SK-N-SH (cell line): Measurements from ENCODE around the gene SLC6A3. TPM values are rescaled to one million over a fixed set of nuclear protein-coding genes. Genes with fewer than 3 reads are reported as not detected.

Experiments
- CTCF ChIA-PET: fragments of 300-600, 350-600 bp; formaldehyde crosslinking; extraction: SDS; loops from one replicate; lab custom pipeline; 2021; lab: Yijun Ruan, JAX
- POLR2A ChIA-PET: fragments of 350-600 bp; sonication (Branson Sonifier 250); formaldehyde crosslinking; extraction: SDS; loops from one replicate; lab custom pipeline; 2020; ENCODE audit warnings: antibody characterized with exemption, inconsistent platforms; lab: Yijun Ruan, JAX
- DNase-seq: peaks from one replicate; pipeline ENCODE4 v3.0.0; 2012
- H2AFZ ChIP-seq: fragments of 200-600 bp; sonication (generic); 2 replicates; pipeline ENCODE4 v1.8.1; 2016; ENCODE audit warnings: antibody characterized with exemption, mild to moderate bottlenecking, low read depth
- H3F3A ChIP-seq: fragments of 200-600 bp; sonication (generic); replicated peaks from 2 replicates; pipeline ENCODE3; 2016; ENCODE audit warnings: antibody characterized with exemption, mild to moderate bottlenecking; ENCODE audit not compliant: insufficient read depth
- H3K27ac ChIP-seq, 2 experiments: fragments of 200-500 bp in 1 of 2; fragments of 200-600 bp in 1 of 2; sonication (Bioruptor generic) in 1 of 2; sonication (generic), shearing (Covaris generic) in 1 of 2; 2 replicates each; pipeline versions ENCODE4 v1.5.1 to v1.6.1; 2014 to 2016; ENCODE audit warnings: low read depth in 2 of 2, inconsistent platforms in 1 of 2, low read length in 1 of 2, mild to moderate bottlenecking in 1 of 2, mixed read lengths in 1 of 2
- H3K27me3 ChIP-seq: fragments of 200-600 bp; sonication (generic), shearing (Covaris generic); 2 replicates; pipeline ENCODE4 v1.6.1; 2016; ENCODE audit warnings: mixed run types; ENCODE audit not compliant: insufficient read depth
- H3K36me3 ChIP-seq, 2 experiments: fragments of 200-500 bp in 1 of 2; fragments of 200-600 bp in 1 of 2; sonication (Bioruptor generic) in 1 of 2; sonication (generic) in 1 of 2; replicated peaks in 1 of 2; 2 replicates each; pipeline versions ENCODE3 to v1.5.1; 2014 to 2016; ENCODE audit warnings: low read length in 1 of 2, mild to moderate bottlenecking in 1 of 2; ENCODE audit not compliant: insufficient read depth in 2 of 2, control insufficient read depth in 1 of 2
- H3K4me1 ChIP-seq, 2 experiments: fragments of 200-500 bp in 1 of 2; fragments of 200-600 bp in 1 of 2; sonication (Bioruptor generic) in 1 of 2; sonication (generic), shearing (Covaris generic) in 1 of 2; 2 replicates each; pipeline versions ENCODE4 v1.5.1 to v1.6.1; 2014 to 2016; ENCODE audit warnings: low read depth in 1 of 2, low read length in 1 of 2, mixed run types in 1 of 2; ENCODE audit not compliant: insufficient read depth in 2 of 2, control insufficient read depth in 1 of 2
- H3K4me2 ChIP-seq: fragments of 200-600 bp; sonication (generic), shearing (Covaris generic); 2 replicates; pipeline ENCODE4 v1.6.1; 2017; ENCODE audit warnings: mixed run types
- H3K4me3 ChIP-seq, 2 experiments: fragments of 200-500 bp in 1 of 2; fragments of 200-600 bp in 1 of 2; sonication (Bioruptor generic) in 1 of 2; sonication (generic), shearing (Covaris generic) in 1 of 2; 2 replicates each; pipeline versions ENCODE4 v1.5.1 to v1.8.1; 2014 to 2016; ENCODE audit warnings: low read depth in 2 of 2, inconsistent platforms in 1 of 2, low read length in 1 of 2, mild to moderate bottlenecking in 1 of 2, mixed read lengths in 1 of 2, moderate library complexity in 1 of 2
- H3K79me2 ChIP-seq: fragments of 200-600 bp; sonication (generic); 2 replicates; pipeline ENCODE4 v1.8.1; 2017; ENCODE audit warnings: mild to moderate bottlenecking; ENCODE audit not compliant: insufficient read depth
- H3K9ac ChIP-seq: fragments of 200-600 bp; sonication (generic); 2 replicates; pipeline ENCODE4 v1.6.1; 2017; ENCODE audit warnings: mixed run types
- H3K9me2 ChIP-seq: fragments of 200-600 bp; sonication (generic); 2 replicates; pipeline ENCODE4 v1.6.1; 2017; ENCODE audit warnings: mixed run types
- H3K9me3 ChIP-seq: fragments of 200-600 bp; sonication (generic); 2 replicates; pipeline ENCODE4 v1.6.1; 2017; ENCODE audit warnings: mixed run types, mild to moderate bottlenecking, moderate library complexity
- H4K20me1 ChIP-seq: fragments of 200-600 bp; sonication (generic); 2 replicates; pipeline ENCODE4 v1.6.1; 2017; ENCODE audit warnings: mild to moderate bottlenecking, mixed run types; ENCODE audit not compliant: insufficient read depth
- CHD2 ChIP-seq: fragments of 150-350 bp; IDR thresholded peaks from 2 replicates; pipeline ENCODE4 v1.6.1; 2018; ENCODE audit warnings: low read length; ENCODE audit not compliant: partially characterized antibody
- EZH2phosphoT487 ChIP-seq: fragments of 200-600 bp; sonication (generic); IDR thresholded peaks from 2 replicates; pipeline ENCODE4 v1.6.1; 2017; ENCODE audit warnings: low read depth, mixed run types, mild to moderate bottlenecking, antibody characterized with exemption, moderate library complexity, borderline replicate concordance
- FOSL2 ChIP-seq: IDR thresholded peaks from 2 replicates; pipeline ENCODE4 v1.4.0; 2012; ENCODE audit warnings: low read depth, mild to moderate bottlenecking, moderate library complexity, borderline replicate concordance
- FOXJ3 ChIP-seq: sonication (generic); formaldehyde crosslinking; IDR thresholded peaks from 2 replicates; pipeline ENCODE4 v1.5.1; 2020; ENCODE audit warnings: mild to moderate bottlenecking, missing genetic modification reagents
- JUND ChIP-seq: IDR thresholded peaks from 2 replicates; pipeline ENCODE4 v1.4.0; 2012
- NFIC ChIP-seq: IDR thresholded peaks from 2 replicates; pipeline ENCODE4 v1.4.0; 2012; ENCODE audit warnings: borderline replicate concordance
- REST ChIP-seq: IDR thresholded peaks from 2 replicates; pipeline ENCODE4 v1.6.1; 2012; ENCODE audit warnings: mild to moderate bottlenecking, low read depth, low read length, moderate library complexity
- RXRA ChIP-seq: IDR thresholded peaks from 2 replicates; pipeline ENCODE4 v1.4.0; 2012; ENCODE audit warnings: low read depth, mild to moderate bottlenecking, borderline replicate concordance
- SMC3 ChIP-seq: IDR thresholded peaks from 2 replicates; pipeline ENCODE4 v1.6.1; 2012; ENCODE audit warnings: low read depth, low read length, improper control_type of control experiment
- TAF1 ChIP-seq: IDR thresholded peaks from 2 replicates; pipeline ENCODE4 v1.6.1; 2012; ENCODE audit warnings: low read depth, mild to moderate bottlenecking, low read length, moderate library complexity, borderline replicate concordance
- TCF12 ChIP-seq: IDR thresholded peaks from 2 replicates; pipeline ENCODE4 v1.4.0; 2012
- USF1 ChIP-seq: IDR thresholded peaks from 2 replicates; pipeline ENCODE4 v1.4.0; 2012; ENCODE audit warnings: low read depth, borderline replicate concordance
- USF2 ChIP-seq: fragments of 150-350 bp; IDR thresholded peaks from 2 replicates; pipeline ENCODE4 v1.6.1; 2017; ENCODE audit warnings: antibody characterized with exemption, low read length, low read depth, borderline replicate concordance
- YY1 ChIP-seq: IDR thresholded peaks from 2 replicates; pipeline ENCODE4 v1.4.0; 2012; ENCODE audit warnings: low read depth, mild to moderate bottlenecking
- WGBS: methylation state at CpG from one replicate; pipeline ENCODE4 v1.1.6; 2017; ENCODE audit warnings: low lambda C conversion rate; 5-methylcytosine and 5-hydroxymethylcytosine counted together
- polyA plus RNA-seq, 3 experiments: library from polyadenylated mRNA; depleted of rRNA; stranded (reverse); fragments of >200 nt; gene quantifications; 2 replicates each; pipeline ENCODE4 v1.2.3, GENCODE V29; 2012
- TF ChIP-seq, protein P1 (sequence below): fragments of 200-600 bp; sonication (generic); IDR thresholded peaks from 2 replicates; pipeline ENCODE4 v1.6.1; 2017; ENCODE audit warnings: antibody characterized with exemption, mild to moderate bottlenecking, moderate library complexity
- TF ChIP-seq, protein P2 (sequence below): IDR thresholded peaks from 2 replicates; pipeline ENCODE4; 2012

The SLC6A3 gene
- polyA plus RNA-seq, 1 of the 3 experiments (the other 2 are of a cell fraction): not detected

DNA sequence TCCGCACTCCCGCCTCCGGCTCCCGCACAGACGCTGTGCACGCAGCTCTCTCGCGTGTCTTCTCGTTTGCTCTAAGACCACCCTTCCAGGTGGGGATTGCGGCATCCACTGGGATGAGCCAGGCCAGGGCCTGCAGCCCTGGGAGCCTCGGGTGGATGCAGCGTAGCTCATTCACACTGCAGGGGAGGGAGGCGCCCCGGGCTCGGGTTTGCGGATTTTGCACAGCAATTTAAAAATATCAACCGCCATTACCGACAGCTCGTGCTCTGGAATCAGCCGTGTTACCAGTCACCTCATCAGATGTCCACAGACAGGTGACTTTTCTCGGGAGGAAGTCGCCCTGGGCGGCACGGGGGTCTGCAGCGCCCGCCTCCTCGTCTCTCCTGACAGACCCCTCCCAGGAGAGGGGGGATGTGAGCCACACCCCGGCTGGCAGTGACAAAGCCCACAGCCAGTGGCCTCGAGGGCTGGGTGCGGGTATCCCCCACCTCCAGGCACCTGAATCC is 20.8 kb upstream of the SLC6A3 start:
- Histone ChIP-seq H3F3A (peaks cover 23% of the 10 kb centered on the region), H3K27ac (no peak overlapping the region), H3K9me2 (no peaks in the 10 kb centered on the region), H3K36me3 (peaks cover 13 to 29% of the 10 kb centered on the region in 2 experiments), H4K20me1 (0 out of 2 replicates have a peak, but pooled peaks cover 8% of the 10 kb centered on the region), H3K79me2 (no peaks in the 10 kb centered on the region), H3K4me2 (no peak overlapping the region), H3K4me3 (no peak overlapping the region), H2AFZ (no peak overlapping the region), H3K27me3 (no peaks in the 10 kb centered on the region), H3K9ac (no peak overlapping the region), H3K9me3 (no peaks in the 10 kb centered on the region), H3K4me1 (peaks cover 7 to 8% of the 10 kb centered on the region in 2 experiments; a peak in 2 of 4 replicates)
- TF ChIP-seq, protein P1, sequence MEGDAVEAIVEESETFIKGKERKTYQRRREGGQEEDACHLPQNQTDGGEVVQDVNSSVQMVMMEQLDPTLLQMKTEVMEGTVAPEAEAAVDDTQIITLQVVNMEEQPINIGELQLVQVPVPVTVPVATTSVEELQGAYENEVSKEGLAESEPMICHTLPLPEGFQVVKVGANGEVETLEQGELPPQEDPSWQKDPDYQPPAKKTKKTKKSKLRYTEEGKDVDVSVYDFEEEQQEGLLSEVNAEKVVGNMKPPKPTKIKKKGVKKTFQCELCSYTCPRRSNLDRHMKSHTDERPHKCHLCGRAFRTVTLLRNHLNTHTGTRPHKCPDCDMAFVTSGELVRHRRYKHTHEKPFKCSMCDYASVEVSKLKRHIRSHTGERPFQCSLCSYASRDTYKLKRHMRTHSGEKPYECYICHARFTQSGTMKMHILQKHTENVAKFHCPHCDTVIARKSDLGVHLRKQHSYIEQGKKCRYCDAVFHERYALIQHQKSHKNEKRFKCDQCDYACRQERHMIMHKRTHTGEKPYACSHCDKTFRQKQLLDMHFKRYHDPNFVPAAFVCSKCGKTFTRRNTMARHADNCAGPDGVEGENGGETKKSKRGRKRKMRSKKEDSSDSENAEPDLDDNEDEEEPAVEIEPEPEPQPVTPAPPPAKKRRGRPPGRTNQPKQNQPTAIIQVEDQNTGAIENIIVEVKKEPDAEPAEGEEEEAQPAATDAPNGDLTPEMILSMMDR: no peak
- no peak for TF ChIP-seq CHD2
- no peak for TF ChIP-seq FOXJ3 (CRISPR knock-in tag)
- no peak for TF ChIP-seq USF1
- TF ChIP-seq NFIC: no peak
- no peak for TF ChIP-seq FOSL2
- TF ChIP-seq YY1: no peak
- TF ChIP-seq USF2: no peak
- TF ChIP-seq, protein P2, sequence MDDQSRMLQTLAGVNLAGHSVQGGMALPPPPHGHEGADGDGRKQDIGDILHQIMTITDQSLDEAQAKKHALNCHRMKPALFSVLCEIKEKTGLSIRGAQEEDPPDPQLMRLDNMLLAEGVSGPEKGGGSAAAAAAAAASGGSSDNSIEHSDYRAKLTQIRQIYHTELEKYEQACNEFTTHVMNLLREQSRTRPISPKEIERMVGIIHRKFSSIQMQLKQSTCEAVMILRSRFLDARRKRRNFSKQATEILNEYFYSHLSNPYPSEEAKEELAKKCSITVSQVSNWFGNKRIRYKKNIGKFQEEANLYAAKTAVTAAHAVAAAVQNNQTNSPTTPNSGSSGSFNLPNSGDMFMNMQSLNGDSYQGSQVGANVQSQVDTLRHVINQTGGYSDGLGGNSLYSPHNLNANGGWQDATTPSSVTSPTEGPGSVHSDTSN: no peak
- TF ChIP-seq SMC3: no peak
- no peak for TF ChIP-seq TCF12
- no peak for DNase-seq
- ChIA-PET CTCF (interaction anchor here (0.5 to 0.9 kb wide), 2 partner anchors 14 to 797 kb away, joined by 3 read pairs; no protein-coding TSS in a partner anchor), POLR2A (no interaction called here)
- WGBS: 96% methylated on average over 30 of the region's 30 CpGs

GRCh38 chr5:1465117-1465516 is 19.9 kb upstream of the SLC6A3 start:
- POLR2A ChIA-PET: no interaction called here
- H3K27me3 ChIP-seq: no peaks in the 10 kb centered on the region
- TF ChIP-seq RXRA (no peak), EZH2phosphoT487 (no peak), SMC3 (no peak), CHD2 (no peak), NFIC (no peak), REST (no peak), YY1 (no peak), JUND (no peak), FOXJ3 (CRISPR knock-in tag) (no peak), TAF1 (no peak), USF1 (no peak), TCF12 (no peak)

More at GRCh38 chr5:1465117-1465516, 19.9 kb upstream of the SLC6A3 start:
- Histone ChIP-seq H3K4me1 (peaks cover 5 to 7% of the 10 kb centered on the region in 2 experiments; a peak in 2 of 4 replicates), H3K4me2 (no peak overlapping the region), H3K9me2 (no peaks in the 10 kb centered on the region), H3K9me3 (no peaks in the 10 kb centered on the region), H3K79me2 (no peaks in the 10 kb centered on the region), H2AFZ (no peak overlapping the region), H3K9ac (no peak overlapping the region), H3K27ac (no peak overlapping the region), H3K4me3 (no peak overlapping the region), H3K36me3 (peaks cover 13 to 34% of the 10 kb centered on the region in 2 experiments), H3F3A (peaks cover 18% of the 10 kb centered on the region), H4K20me1 (0 out of 2 replicates have a peak, but pooled peaks cover 6% of the 10 kb centered on the region)
- CTCF ChIA-PET: no interaction called here
- DNase-seq: no peak
- 95% methylated on average over 22 of the region's 22 CpGs for WGBS
